GM10266 (cell line): ENCODE results near the gene APBB2.

ENCODE experiments used
- DNase-seq: peaks from one replicate; pipeline ENCODE4 v3.0.0; 2012; ENCODE audit errors: extremely low spot score
- TF ChIP-seq, protein P1 (sequence below): IDR thresholded peaks from 2 replicates; pipeline ENCODE4 v1.5.1; 2012; ENCODE audit warnings: mild to moderate bottlenecking, low read depth; ENCODE audit not compliant: control insufficient read depth, insufficient read depth; ENCODE audit errors: missing control alignments

APBB2 gene

DNA sequence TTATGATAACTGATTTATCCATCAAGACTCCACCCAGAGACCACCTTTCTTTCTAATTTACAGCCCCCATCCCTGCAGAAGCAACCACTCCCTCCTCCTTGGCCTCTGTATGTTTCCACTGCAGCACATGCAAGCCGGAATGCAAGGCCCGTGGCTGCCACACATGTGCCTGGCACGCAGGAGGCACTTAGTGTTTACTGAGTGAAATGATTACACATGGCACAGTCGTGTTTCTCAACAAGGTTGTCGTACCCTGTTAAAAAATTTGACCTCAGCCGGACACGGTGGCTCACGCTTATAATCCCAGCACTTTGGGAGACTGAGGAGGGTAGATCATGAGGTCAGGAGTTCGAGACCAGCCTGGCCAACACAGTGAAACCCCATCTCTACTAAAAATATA, 104.3 kb downstream of the APBB2 start:
- no peak for DNase-seq
- TF ChIP-seq, protein P1, sequence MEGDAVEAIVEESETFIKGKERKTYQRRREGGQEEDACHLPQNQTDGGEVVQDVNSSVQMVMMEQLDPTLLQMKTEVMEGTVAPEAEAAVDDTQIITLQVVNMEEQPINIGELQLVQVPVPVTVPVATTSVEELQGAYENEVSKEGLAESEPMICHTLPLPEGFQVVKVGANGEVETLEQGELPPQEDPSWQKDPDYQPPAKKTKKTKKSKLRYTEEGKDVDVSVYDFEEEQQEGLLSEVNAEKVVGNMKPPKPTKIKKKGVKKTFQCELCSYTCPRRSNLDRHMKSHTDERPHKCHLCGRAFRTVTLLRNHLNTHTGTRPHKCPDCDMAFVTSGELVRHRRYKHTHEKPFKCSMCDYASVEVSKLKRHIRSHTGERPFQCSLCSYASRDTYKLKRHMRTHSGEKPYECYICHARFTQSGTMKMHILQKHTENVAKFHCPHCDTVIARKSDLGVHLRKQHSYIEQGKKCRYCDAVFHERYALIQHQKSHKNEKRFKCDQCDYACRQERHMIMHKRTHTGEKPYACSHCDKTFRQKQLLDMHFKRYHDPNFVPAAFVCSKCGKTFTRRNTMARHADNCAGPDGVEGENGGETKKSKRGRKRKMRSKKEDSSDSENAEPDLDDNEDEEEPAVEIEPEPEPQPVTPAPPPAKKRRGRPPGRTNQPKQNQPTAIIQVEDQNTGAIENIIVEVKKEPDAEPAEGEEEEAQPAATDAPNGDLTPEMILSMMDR: no peak

DNA sequence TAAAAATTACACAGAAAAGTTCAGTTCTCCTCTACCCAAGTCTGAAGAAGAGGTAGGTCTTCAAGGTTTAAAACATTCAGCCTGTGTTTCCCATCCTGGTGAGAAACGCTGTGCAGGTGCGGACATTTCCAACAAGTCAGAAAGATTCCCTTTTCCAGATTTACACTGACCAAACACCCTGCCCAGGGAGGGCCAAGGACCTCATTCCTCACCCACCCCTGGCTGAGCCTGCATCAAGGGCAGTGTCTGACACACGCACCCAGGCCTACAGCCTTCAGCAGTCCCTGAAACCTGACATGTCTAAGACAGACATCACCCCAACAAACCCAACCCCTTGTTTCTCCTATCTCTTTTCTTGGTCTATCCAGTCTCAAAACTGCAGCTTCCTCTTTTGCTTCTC, 105.9 kb downstream of the APBB2 start:
- TF ChIP-seq, protein P1: no peak
- DNase-seq: no peak

DNA sequence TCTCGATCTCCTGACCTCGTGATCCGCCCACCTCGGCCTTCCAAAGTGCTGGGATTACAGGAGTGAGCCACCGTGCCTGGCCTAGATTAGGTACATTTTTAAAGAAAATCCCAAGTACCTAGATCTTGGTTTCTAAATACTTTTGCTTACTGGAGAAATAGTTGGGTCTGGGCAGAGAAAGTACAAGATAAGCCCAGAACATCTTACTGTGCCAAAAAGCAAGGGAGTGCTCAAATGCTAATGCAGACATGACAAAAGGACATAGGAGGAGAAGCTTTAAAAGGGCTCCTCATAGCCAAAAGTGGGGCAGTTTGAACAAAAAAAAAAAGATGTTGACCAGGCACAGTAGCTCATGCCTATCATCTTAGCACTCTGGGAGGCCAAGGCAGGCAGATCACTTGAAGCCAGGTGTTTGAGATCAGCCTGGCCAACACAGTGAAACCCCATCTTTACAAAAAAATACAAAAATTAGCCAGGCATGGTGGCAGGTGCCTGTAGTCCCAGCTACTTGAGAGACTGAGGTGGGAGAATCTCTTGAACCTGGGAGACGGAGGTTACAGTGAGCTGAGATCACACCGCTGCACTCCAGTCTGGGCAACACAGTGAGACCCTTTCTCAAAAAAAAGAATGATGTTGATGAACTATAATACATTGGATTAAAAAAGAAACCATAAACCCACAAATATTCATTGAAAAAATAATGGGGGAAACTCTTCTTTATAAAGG, 107.5 kb downstream of the APBB2 start:
- TF ChIP-seq, protein P1: no peak
- no peak for DNase-seq

DNA sequence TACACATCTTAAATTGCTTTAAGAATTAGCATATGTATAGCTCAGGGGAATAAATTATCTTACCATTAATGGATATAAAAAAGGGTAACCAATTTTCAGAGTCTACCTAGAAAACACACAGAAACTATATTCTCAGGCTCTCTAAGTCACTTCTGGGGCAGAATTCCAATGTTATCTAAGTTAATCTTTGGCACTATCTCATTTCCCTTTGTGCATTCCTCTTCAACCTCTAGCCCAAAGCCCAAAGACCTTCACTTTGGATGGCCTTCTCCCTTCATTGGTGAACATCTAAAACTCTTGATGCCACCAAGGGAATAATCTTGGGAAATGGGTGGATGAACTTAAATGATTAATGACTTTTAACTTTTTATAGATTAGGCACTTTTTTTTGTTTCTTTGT, 108.3 kb downstream of the APBB2 start:
- no peak for DNase-seq
- TF ChIP-seq, protein P1: no peak

DNA sequence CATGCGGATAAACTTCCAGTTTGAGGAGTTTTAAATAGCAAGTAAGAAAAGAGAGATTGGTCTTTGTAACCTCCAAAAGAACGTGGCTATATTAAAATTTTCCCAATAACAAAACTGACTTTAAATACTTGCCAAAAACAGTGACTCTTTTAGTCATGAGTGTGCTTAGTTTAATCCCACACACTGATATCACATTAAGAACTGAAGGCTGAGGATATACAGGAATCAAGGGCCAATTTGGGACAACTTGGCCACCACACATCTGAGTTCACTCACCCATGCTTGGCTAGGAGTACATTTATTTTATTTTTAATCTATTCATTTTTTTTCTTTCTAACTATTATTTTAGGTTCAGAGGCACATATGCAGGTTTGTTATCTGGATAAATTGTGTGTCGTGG, 110.2 kb downstream of the APBB2 start:
- DNase-seq: no peak
- TF ChIP-seq, protein P1: no peak

DNA sequence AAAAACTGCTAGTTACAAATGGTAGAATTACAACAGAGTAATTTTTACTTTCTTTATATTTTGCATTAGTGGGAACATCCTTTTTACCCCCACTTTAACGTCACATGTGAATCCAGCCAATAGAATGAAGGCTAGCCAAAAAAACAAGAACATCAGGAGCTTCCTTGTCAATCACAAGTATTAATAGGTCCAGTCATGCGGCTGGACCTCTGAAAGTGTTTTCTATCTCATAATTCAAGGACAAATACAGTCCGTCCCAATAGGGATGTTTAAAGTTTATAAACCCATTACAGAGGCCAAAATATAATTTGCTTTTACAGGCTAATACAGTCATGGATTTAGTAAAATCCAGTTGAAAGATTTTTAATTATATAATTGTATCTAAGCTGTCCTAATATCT, 110.7 kb downstream of the APBB2 start:
- DNase-seq: no peak
- TF ChIP-seq, protein P1: no peak

DNA sequence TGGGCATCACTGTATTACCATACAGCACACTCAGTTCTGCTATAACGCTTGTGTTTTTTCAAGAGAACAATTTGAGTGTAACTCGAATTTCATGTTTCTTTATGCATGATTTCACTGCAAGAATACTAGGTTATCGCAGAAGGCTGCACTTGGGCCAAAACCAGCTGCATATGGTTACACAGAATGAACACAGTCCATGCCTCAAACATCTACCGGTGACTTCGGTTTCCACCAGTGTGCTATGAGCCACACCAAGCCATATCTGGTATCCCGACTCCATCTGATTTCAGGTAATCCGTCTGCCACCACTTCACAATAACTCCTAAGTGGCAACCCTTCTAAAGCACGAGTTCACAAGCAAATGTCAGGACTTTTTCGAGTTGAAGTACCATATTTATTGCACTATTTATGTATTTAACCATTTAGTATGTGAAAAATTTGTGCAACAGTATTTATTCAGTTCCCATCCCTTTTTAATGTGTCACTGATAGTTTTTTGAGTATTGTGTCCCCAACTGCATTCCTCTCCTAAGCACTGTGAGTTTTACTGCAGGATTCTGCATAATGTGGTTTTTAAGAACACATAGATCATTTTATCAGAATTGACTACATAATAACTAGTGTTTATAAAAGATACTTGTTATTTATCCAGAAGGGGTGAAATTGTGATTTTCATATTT, 111.8 kb downstream of the APBB2 start:
- TF ChIP-seq, protein P1: no peak
- no peak for DNase-seq
